ENCODE results near the gene PLGLB2. TPM values are rescaled to one million over a fixed set of nuclear protein-coding genes. Genes with fewer than 3 reads are reported as not detected.

Gene PLGLB2
- 0.63 and 0.77 TPM in 2 replicates for total RNA-seq

DNA sequence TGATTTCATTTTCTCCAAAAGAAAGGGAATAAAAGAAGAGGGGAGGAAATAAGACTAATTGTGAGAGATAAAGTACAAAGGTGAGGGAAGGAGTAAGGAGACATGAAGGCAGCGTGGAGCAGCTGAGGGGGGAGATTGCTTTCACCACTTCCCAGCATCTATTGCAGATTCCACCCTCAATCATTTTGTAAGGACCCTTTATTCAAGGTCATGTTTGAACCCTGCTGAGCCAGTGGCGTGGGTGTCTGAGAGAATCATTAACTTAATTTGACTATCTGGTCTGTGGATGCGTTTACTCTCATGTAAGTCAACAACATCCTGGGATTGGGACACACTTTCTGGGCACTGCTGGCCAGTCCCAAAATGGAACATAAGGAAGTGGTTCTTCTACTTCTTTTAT is at the start of gene PLGLB2:
Gene PLGLB2, plus strand, starts transcription at position 297 of the 400 bp plus-strand sequence. Its CDS starts 67 bp downstream, at position 364.

Other genes starting within 250 kb of the PLGLB2 start
- 0.32 and 3.7 TPM in 2 replicates for gene RGPD2, start 77.7 kb downstream of the PLGLB2 start, total RNA-seq

Measured in bronchial smooth muscle cell (primary cell).